C1 segment of cervical spinal cord (tissue), 14 donors: ENCODE measurements around the gene OSBPL1A.
"Not testable (repeated sequence)": the region's sequence is repeated elsewhere in the genome, so short reads cannot be mapped to it uniquely, and the experiment has no call there.

Source experiments
- DNase-seq, 14 donors: peaks; one replicate each; lab custom pipeline; 2025; lab: John Stamatoyannopoulos, UW

OSBPL1A gene

GRCh38 chr18:24398540-24398939 is 916 bp upstream of the OSBPL1A start:
- DNase-seq = peak in 1 of 14 donors; percentile 28

GRCh38 chr18:24397131-24397693 is 412 bp downstream of the OSBPL1A start:
- peak; percentile 3 to 89 (median 80) for DNase-seq

GRCh38 chr18:24396082-24396633 is 1.5 kb downstream of the OSBPL1A start:
- DNase-seq = no peak

- no peak for DNase-seq
These were observed 2.4 kb downstream of the OSBPL1A start for GRCh38 chr18:24395049-24395795.

- DNase-seq = no peak
These were observed 8.7 kb downstream of the OSBPL1A start for GRCh38 chr18:24388957-24389356.

GRCh38 chr18:24386681-24387080 is 10.9 kb downstream of the OSBPL1A start:
- DNase-seq = no peak

GRCh38 chr18:24381126-24381525 is 16.5 kb downstream of the OSBPL1A start:
- no peak for DNase-seq

GRCh38 chr18:24380163-24380747 is 17.4 kb downstream of the OSBPL1A start:
- no peak for DNase-seq

- DNase-seq = no peak
These were observed 19.0 kb downstream of the OSBPL1A start for GRCh38 chr18:24378598-24378997.

GRCh38 chr18:24376531-24376930 is 21.1 kb downstream of the OSBPL1A start:
- not testable (repeated sequence) for DNase-seq

- DNase-seq = no peak
These were observed 24.3 kb downstream of the OSBPL1A start for GRCh38 chr18:24373328-24373727.

- no peak for DNase-seq
These were observed 25.2 kb downstream of the OSBPL1A start for GRCh38 chr18:24372279-24372872.

GRCh38 chr18:24370120-24370519 is 27.5 kb downstream of the OSBPL1A start:
- DNase-seq = no peak

- no peak for DNase-seq
These were observed 28.2 kb downstream of the OSBPL1A start for GRCh38 chr18:24369426-24369825.

GRCh38 chr18:24368749-24369148 is 28.9 kb downstream of the OSBPL1A start:
- DNase-seq = no peak

- DNase-seq = no peak
These were observed 31.3 kb downstream of the OSBPL1A start for GRCh38 chr18:24366328-24366727.

- no peak for DNase-seq
These were observed 33.4 kb downstream of the OSBPL1A start for GRCh38 chr18:24364177-24364576.

- no peak for DNase-seq
These were observed 34.9 kb downstream of the OSBPL1A start for GRCh38 chr18:24362757-24363156.

GRCh38 chr18:24359787-24360530 is 37.7 kb downstream of the OSBPL1A start:
- DNase-seq = peak in 5 of 14 donors; percentile 6 to 21 (median 14)

GRCh38 chr18:24354278-24354677 is 43.3 kb downstream of the OSBPL1A start:
- no peak for DNase-seq

- DNase-seq = no peak
These were observed 51.4 kb downstream of the OSBPL1A start for GRCh38 chr18:24346254-24346653.

GRCh38 chr18:24344509-24344908 is 53.1 kb downstream of the OSBPL1A start:
- DNase-seq = no peak
